Measurements from ENCODE around the gene DUSP28. TPM values are rescaled to one million over a fixed set of nuclear protein-coding genes. Genes with fewer than 3 reads are reported as not detected.

The DUSP28 gene
- total RNA-seq, 3 donors from 2014 or later = 3.5 to 5.3 (median 4.3) TPM

DNA sequence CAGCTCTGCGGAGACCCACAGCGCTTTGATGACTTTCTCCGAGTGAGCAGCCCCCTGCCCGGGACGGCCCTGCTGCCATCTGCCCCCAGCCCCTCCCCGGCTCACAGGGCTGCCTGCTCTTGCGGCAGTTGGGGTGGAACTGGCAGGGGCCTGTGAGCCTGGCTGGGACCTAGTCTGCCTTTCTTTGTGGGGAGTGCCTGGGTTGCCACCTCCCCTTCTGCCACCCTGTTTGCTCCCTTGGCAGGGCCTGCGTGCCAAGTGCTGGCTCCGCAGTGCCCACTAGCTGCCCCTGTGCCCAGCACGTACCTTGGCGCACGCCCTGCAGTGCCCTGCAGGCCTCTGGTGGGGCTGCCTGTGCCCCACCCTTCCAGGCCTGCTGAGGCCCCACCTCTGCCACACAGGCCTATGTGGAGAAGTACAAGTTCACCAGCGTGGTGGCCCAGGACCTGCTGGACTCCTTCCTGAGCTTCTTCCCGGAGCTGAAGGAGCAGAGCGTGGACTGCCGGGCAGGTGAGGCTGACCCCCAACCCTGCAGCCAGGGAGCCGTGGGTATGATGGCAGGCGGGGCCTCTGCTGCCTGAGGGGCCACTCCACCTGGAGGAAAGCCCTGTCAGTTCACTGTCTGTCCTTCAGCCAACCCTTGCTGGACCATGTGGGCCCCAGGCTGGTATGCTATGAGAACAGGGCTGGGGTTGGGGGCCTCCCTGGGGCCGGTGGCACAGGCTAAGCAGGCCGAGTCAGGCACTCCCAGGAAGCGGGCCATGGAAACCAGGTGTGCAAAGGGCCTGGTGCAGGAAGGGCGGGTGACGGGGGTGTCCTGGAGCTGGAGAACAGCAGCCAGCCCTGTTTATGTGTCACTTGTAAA is 15.2 kb downstream of the DUSP28 start:
- H3K36me3 ChIP-seq (ENCODE audit: low read depth) = peaks cover 6% of the 10 kb centered on the region
- ATAC-seq = no peak
- TF ChIP-seq CTCF (IDR thresholded peaks at IDR 0.05) = no peak
- intact Hi-C loops (cut with DNase I, micrococcal nuclease) = no loop called here
- peak in 2 of 3 donors; percentile 25 to 44 for DNase-seq
- H3K4me1 ChIP-seq (ENCODE audit: low read depth) = peaks cover 15% of the 10 kb centered on the region
- no peaks in the 10 kb centered on the region for H3K9me3 ChIP-seq
- no peak overlapping the region for H3K4me3 ChIP-seq

DNA sequence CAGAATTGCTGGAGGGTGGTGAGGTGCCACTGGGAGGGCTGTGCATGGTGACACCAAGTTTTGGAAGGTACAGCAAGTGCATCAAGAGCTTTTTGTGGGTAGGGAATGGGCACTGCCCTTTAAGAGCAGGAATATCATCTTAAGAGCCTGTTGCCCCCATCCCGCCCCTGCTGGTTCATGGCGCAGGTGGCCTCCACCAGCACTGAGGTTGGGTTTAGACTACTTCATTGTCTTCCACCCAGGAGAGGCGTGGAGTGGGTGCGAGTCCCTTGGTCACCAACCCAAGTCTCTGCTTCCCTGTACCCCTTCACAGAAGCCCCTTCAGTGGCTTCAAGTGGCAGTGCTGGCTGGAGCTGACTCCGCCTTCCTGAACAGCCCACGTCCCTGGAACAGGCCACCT is 15.9 kb downstream of the DUSP28 start:
- no peak for ATAC-seq
- H3K4me1 ChIP-seq (ENCODE audit: low read depth) = peaks cover 11% of the 10 kb centered on the region
- peaks cover 6% of the 10 kb centered on the region for H3K36me3 ChIP-seq (ENCODE audit: low read depth)
- no peaks in the 10 kb centered on the region for H3K9me3 ChIP-seq
- no peak overlapping the region for H3K4me3 ChIP-seq
- intact Hi-C loops (cut with DNase I, micrococcal nuclease) = no loop called here
- DNase-seq = no peak
- TF ChIP-seq CTCF (IDR thresholded peaks at IDR 0.05) = no peak

GRCh38 chr2:240576436-240577205 is 16.5 kb downstream of the DUSP28 start:
- Histone ChIP-seq H3K4me3 (no peak overlapping the region), H3K4me1 (ENCODE audit: low read depth) (peaks cover 11% of the 10 kb centered on the region), H3K36me3 (ENCODE audit: low read depth) (peaks cover 6% of the 10 kb centered on the region), H3K9me3 (no peaks in the 10 kb centered on the region)
- DNase-seq = peak in 1 of 3 donors; percentile 48
- ATAC-seq = no peak
- intact Hi-C loops (cut with DNase I, micrococcal nuclease) = no loop called here
- no peak for TF ChIP-seq CTCF (IDR thresholded peaks at IDR 0.05)

DNA sequence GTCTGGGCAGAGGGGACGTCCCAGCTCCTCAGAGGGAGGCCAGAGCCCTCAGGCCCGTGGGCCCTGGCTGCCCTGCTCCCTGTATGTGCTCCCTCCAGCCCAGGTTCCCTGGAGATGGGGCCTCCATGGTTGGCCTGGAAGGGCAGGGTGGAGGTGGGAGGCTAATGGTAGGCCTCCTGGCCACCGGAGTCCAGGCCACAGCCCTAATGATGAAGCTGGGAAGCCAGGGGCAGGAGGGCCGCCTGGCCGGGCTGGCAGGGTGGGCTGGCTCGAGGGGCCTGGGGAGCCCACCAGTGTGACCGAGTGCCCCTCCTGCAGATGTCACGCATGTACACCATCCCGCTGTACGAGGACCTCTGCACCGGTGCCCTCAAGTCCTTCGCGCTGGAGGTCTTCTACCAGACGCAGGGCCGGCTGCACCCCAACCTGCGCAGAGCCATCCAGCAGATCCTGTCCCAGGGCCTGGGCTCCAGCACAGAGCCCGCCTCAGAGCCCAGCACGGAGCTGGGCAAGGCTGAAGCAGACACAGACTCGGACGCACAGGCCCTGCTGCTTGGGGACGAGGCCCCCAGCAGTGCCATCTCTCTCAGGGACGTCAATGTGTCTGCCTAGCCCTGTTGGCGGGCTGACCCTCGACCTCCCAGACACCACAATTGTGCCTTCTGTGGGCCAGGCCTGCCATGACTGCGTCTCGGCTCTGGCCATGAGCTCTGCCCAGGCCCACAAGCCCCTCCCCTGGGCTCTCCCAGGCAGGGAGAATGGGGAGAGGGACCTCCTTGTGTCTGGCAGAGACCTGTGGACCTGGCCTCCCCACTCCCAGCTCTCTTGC is 17.3 kb downstream of the DUSP28 start:
- peaks cover 4% of the 10 kb centered on the region for H3K36me3 ChIP-seq (ENCODE audit: low read depth)

More for the DNA sequence above, 17.3 kb downstream of the DUSP28 start:
- peaks cover 11% of the 10 kb centered on the region for H3K4me1 ChIP-seq (ENCODE audit: low read depth)
- ATAC-seq = no peak
- H3K9me3 ChIP-seq = no peaks in the 10 kb centered on the region
- intact Hi-C loops (cut with DNase I, micrococcal nuclease) = no loop called here
- H3K4me3 ChIP-seq = no peak overlapping the region
- no peak for TF ChIP-seq CTCF (IDR thresholded peaks at IDR 0.05)
- peak in 1 of 3 donors; percentile 40 for DNase-seq

Data from mucosa of descending colon (tissue), 3 donors.